Sigmoid colon (tissue), 7 donors: ENCODE measurements around the gene RANBP17. TPM values are rescaled to one million over a fixed set of nuclear protein-coding genes. Genes with fewer than 3 reads are reported as not detected.

Experiments used
- DNase-seq: peaks from one replicate; pipeline ENCODE4 v3.0.0-alpha.2; 2019
- H3K27ac ChIP-seq, 4 donors: fragments of 200-600 bp; sonication (generic); one replicate each; pipeline ENCODE4 v1.5.1; 2016 to 2019; ENCODE audit warnings: mild to moderate bottlenecking in 1 of 4
- H3K27me3 ChIP-seq, 3 donors: fragments of 200-600 bp; sonication (generic); one replicate each; pipeline ENCODE4 v1.5.1; 2019; ENCODE audit warnings: mild to moderate bottlenecking in 1 of 3
- H3K36me3 ChIP-seq, 4 donors: fragments of 200-600 bp; sonication (generic); one replicate each; pipeline ENCODE4 v1.5.1; 2016 to 2019
- H3K4me1 ChIP-seq, 4 donors: fragments of 200-600 bp; sonication (generic); one replicate each; pipeline ENCODE4 v1.5.1; 2017 to 2019
- H3K4me3 ChIP-seq, 4 donors: fragments of 200-600 bp; sonication (generic); one replicate each; pipeline ENCODE4 v1.5.1; 2017 to 2019; ENCODE audit warnings: mild to moderate bottlenecking in 2 of 4, moderate library complexity in 1 of 4
- H3K9me3 ChIP-seq, 4 donors: fragments of 200-600 bp in 3 of 4; sonication (generic) in 3 of 4; one replicate each; pipeline versions ENCODE4 v1.5.1 to v1.6.1; 2013 to 2019
- EP300 ChIP-seq, 4 donors: sonication (generic); formaldehyde crosslinking; IDR thresholded peaks; one replicate each; pipeline ENCODE4 v1.6.1; 2017; ENCODE audit warnings: antibody characterized with exemption in 4 of 4
- POLR2A ChIP-seq, 2 donors: fragments of 450-650 bp; IDR thresholded peaks; one replicate each; pipeline ENCODE4 v1.6.1; 2016; ENCODE audit warnings: antibody characterized with exemption in 2 of 2, mild to moderate bottlenecking in 2 of 2, moderate library complexity in 2 of 2
- POLR2AphosphoS5 ChIP-seq, 4 donors: sonication (generic); formaldehyde crosslinking; IDR thresholded peaks; one replicate each; pipeline ENCODE4 v1.6.1; 2017; ENCODE audit warnings: antibody characterized with exemption in 4 of 4
- WGBS, 2 donors: extraction: QIAGEN DNeasy Blood & Tissue Kit; methylation state at CpG; one replicate each; pipeline ENCODE4 v1.1.7; 2013; 5-methylcytosine and 5-hydroxymethylcytosine counted together
- intact Hi-C: fragments of 100-400 bp; cut with DNase I; formaldehyde crosslinking; loops from one replicate; pipeline ENCODE4 v1.15.1; 2023
- polyA plus RNA-seq, 3 donors: library from polyadenylated mRNA; stranded (reverse); fragments of 200-250 nt; gene quantifications; one replicate each; pipeline ENCODE4 v1.2.3, GENCODE V29; 2013
- total RNA-seq, 4 donors: library from RNA; depleted of rRNA; stranded (reverse); fragments of >200 nt; gene quantifications; one replicate each; pipeline ENCODE4 v1.1.0, GENCODE V29; 2016
- TF ChIP-seq, protein P1 (sequence below), 4 experiments: fragments of 450-650 bp in 3 of 4; fragments of 200-600 bp in 1 of 4; IDR thresholded peaks; one replicate each; pipeline ENCODE4 v1.5.1; 2016 to 2019; ENCODE audit warnings: antibody characterized with exemption in 4 of 4, mild to moderate bottlenecking in 3 of 4, moderate library complexity in 2 of 4
- donor health status: healthy with polysubstance abuse.
- donor health status: Bipolar disorder and iron deficiency.
- donor health status: healthy.

The RANBP17 gene
- total and polyA plus RNA-seq, 7 donors = 0.23 to 25.8 (median 11.4) TPM

GRCh38 chr5:171010086-171010485 lies 148.3 kb downstream of the RANBP17 start:
- Histone ChIP-seq H3K27ac (no peak overlapping the region), H3K36me3 (no peaks in the 10 kb centered on the region)

DNA sequence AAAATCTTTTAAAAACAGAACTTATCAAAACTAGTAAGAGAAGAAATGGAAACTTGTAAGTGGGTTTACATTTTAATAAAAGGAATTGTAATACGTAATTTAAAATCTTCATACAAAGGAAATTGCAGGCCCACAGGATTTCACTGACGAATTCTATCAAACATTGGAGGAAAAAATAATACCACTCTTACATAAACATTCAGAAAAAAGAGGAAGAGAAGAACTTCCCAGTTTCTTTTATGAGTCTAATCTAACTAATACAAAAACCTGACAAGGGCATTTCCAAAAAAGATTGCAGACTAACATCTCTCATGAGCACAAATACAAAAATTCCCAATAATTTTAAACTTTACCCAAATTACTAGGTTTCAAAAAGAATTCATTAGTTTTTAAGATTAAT lies 149.0 kb downstream of the RANBP17 start:
- TF ChIP-seq POLR2A (IDR thresholded peaks at IDR 0.05) = no peak
- TF ChIP-seq POLR2AphosphoS5 (IDR thresholded peaks at IDR 0.05) = no peak
- TF ChIP-seq, protein P1, sequence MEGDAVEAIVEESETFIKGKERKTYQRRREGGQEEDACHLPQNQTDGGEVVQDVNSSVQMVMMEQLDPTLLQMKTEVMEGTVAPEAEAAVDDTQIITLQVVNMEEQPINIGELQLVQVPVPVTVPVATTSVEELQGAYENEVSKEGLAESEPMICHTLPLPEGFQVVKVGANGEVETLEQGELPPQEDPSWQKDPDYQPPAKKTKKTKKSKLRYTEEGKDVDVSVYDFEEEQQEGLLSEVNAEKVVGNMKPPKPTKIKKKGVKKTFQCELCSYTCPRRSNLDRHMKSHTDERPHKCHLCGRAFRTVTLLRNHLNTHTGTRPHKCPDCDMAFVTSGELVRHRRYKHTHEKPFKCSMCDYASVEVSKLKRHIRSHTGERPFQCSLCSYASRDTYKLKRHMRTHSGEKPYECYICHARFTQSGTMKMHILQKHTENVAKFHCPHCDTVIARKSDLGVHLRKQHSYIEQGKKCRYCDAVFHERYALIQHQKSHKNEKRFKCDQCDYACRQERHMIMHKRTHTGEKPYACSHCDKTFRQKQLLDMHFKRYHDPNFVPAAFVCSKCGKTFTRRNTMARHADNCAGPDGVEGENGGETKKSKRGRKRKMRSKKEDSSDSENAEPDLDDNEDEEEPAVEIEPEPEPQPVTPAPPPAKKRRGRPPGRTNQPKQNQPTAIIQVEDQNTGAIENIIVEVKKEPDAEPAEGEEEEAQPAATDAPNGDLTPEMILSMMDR (IDR thresholded peaks at IDR 0.05) = no peak
- TF ChIP-seq EP300 (IDR thresholded peaks at IDR 0.05) = no peak

More at GRCh38 chr5:171010086-171010485, 148.3 kb downstream of the RANBP17 start:
- no peaks in the 10 kb centered on the region for H3K4me1 ChIP-seq
- no peaks in the 10 kb centered on the region for H3K9me3 ChIP-seq
- H3K27me3 ChIP-seq = no peaks in the 10 kb centered on the region
- H3K4me3 ChIP-seq = no peak overlapping the region
- DNase-seq = no peak
- intact Hi-C loops = no loop called here
- WGBS, 2 donors = 78 to 89% methylated on average over 3 of the region's 3 CpGs
- TF ChIP-seq, protein P1 (IDR thresholded peaks at IDR 0.05) = no peak
- TF ChIP-seq EP300 (IDR thresholded peaks at IDR 0.05) (no peak), POLR2A (IDR thresholded peaks at IDR 0.05) (no peak), POLR2AphosphoS5 (IDR thresholded peaks at IDR 0.05) (no peak)

GRCh38 chr5:171023508-171023907 lies 161.7 kb downstream of the RANBP17 start:
- Histone ChIP-seq H3K4me3 (no peak overlapping the region), H3K9me3 (peaks cover 0 to 11% (median 4%) of the 10 kb centered on the region in 4 donors), H3K27ac (no peak overlapping the region), H3K36me3 (no peaks in the 10 kb centered on the region), H3K4me1 (no peaks in the 10 kb centered on the region), H3K27me3 (no peaks in the 10 kb centered on the region)
- intact Hi-C loops = no loop called here
- no peak for DNase-seq
- TF ChIP-seq POLR2AphosphoS5 (IDR thresholded peaks at IDR 0.05) (no peak), POLR2A (IDR thresholded peaks at IDR 0.05) (no peak), EP300 (IDR thresholded peaks at IDR 0.05) (no peak)
- TF ChIP-seq, protein P1 (IDR thresholded peaks at IDR 0.05) = no peak

More for the DNA sequence above, 149.0 kb downstream of the RANBP17 start:
- Histone ChIP-seq H3K27me3 (no peaks in the 10 kb centered on the region), H3K4me3 (no peak overlapping the region), H3K36me3 (no peaks in the 10 kb centered on the region), H3K9me3 (no peaks in the 10 kb centered on the region), H3K4me1 (no peaks in the 10 kb centered on the region), H3K27ac (no peak overlapping the region)
- no peak for DNase-seq
- intact Hi-C loops = no loop called here
- 64 to 85% methylated on average over 2 of the region's 2 CpGs for WGBS, 2 donors

GRCh38 chr5:171024084-171024483 lies 162.3 kb downstream of the RANBP17 start:
- intact Hi-C loops = no loop called here
- DNase-seq = no peak
- H3K36me3 ChIP-seq = no peaks in the 10 kb centered on the region
- H3K4me1 ChIP-seq = no peaks in the 10 kb centered on the region
- H3K27ac ChIP-seq = no peak overlapping the region
- TF ChIP-seq, protein P1 (IDR thresholded peaks at IDR 0.05) = no peak
- TF ChIP-seq EP300 (IDR thresholded peaks at IDR 0.05) (no peak), POLR2AphosphoS5 (IDR thresholded peaks at IDR 0.05) (no peak), POLR2A (IDR thresholded peaks at IDR 0.05) (no peak)
- no peak overlapping the region for H3K4me3 ChIP-seq
- H3K27me3 ChIP-seq = no peaks in the 10 kb centered on the region
- peaks cover 0 to 11% (median 4%) of the 10 kb centered on the region in 4 donors for H3K9me3 ChIP-seq

- TF ChIP-seq POLR2A (IDR thresholded peaks at IDR 0.05) (no peak), EP300 (IDR thresholded peaks at IDR 0.05) (no peak), POLR2AphosphoS5 (IDR thresholded peaks at IDR 0.05) (no peak)
- TF ChIP-seq, protein P1 (IDR thresholded peaks at IDR 0.05) = no peak
- intact Hi-C loops = no loop called here
- no peaks in the 10 kb centered on the region for H3K9me3 ChIP-seq
- WGBS, 2 donors = 95 to 97% methylated on average over 3 of the region's 3 CpGs
- no peaks in the 10 kb centered on the region for H3K36me3 ChIP-seq
- no peak overlapping the region for H3K27ac ChIP-seq
- H3K4me3 ChIP-seq = no peak overlapping the region
- DNase-seq = no peak
- no peaks in the 10 kb centered on the region for H3K4me1 ChIP-seq
- no peaks in the 10 kb centered on the region for H3K27me3 ChIP-seq
These were observed 167.6 kb downstream of the RANBP17 start for GRCh38 chr5:171029401-171029800.
